ENCODE data around the gene FGFR2.

Gene FGFR2

GRCh38 chr10:121484401-121484800 is 113.8 kb downstream of the FGFR2 start:
- DNase-seq (ENCODE audit: insufficient read length, low spot score): no peak
- no peak for TF ChIP-seq CTCF (IDR thresholded peaks at IDR 0.05; ENCODE audit: insufficient read depth, missing control alignments)
- FAIRE-seq: no peak

GRCh38 chr10:121481180-121481579 is 117.1 kb downstream of the FGFR2 start:
- DNase-seq (ENCODE audit: insufficient read length, low spot score) (no peak), FAIRE-seq (no peak)
- TF ChIP-seq CTCF (IDR thresholded peaks at IDR 0.05; ENCODE audit: insufficient read depth, missing control alignments): no peak

- no peak for TF ChIP-seq CTCF (IDR thresholded peaks at IDR 0.05; ENCODE audit: insufficient read depth, missing control alignments)
- peak; percentile 26 for DNase-seq (ENCODE audit: insufficient read length, low spot score)
- FAIRE-seq: no peak
These were observed 119.7 kb downstream of the FGFR2 start for GRCh38 chr10:121478556-121478955.

GRCh38 chr10:121469797-121470606 is 128.2 kb downstream of the FGFR2 start:
- DNase-seq (ENCODE audit: insufficient read length, low spot score): no peak
- no peak for TF ChIP-seq CTCF (IDR thresholded peaks at IDR 0.05; ENCODE audit: insufficient read depth, missing control alignments)
- no peak for FAIRE-seq

- DNase-seq (ENCODE audit: insufficient read length, low spot score): no peak
- no peak for TF ChIP-seq CTCF (IDR thresholded peaks at IDR 0.05; ENCODE audit: insufficient read depth, missing control alignments)
- FAIRE-seq: no peak
These were observed 129.5 kb downstream of the FGFR2 start for GRCh38 chr10:121468726-121469125.

GRCh38 chr10:121466424-121466823 is 131.8 kb downstream of the FGFR2 start:
- FAIRE-seq: no peak
- DNase-seq (ENCODE audit: insufficient read length, low spot score): no peak
- TF ChIP-seq CTCF (IDR thresholded peaks at IDR 0.05; ENCODE audit: insufficient read depth, missing control alignments): no peak

- TF ChIP-seq CTCF (IDR thresholded peaks at IDR 0.05; ENCODE audit: insufficient read depth, missing control alignments): no peak
- DNase-seq (ENCODE audit: insufficient read length, low spot score) (no peak), FAIRE-seq (no peak)
These were observed 133.0 kb downstream of the FGFR2 start for GRCh38 chr10:121465215-121465614.
